AG04450 (cell line): ENCODE results near the gene LZTS3. TPM values are rescaled to one million over a fixed set of nuclear protein-coding genes. Genes with fewer than 3 reads are reported as not detected.

ENCODE experiments used
- CTCF ChIA-PET: fragments of 300-600, 350-600 bp; formaldehyde crosslinking; extraction: SDS; loops from one replicate; lab custom pipeline; 2022; ENCODE audit warnings: antibody characterized with exemption, inconsistent platforms; lab: Charles Lee
- POLR2A ChIA-PET: fragments of 350-600 bp; formaldehyde crosslinking; extraction: SDS; loops from one replicate; lab custom pipeline; 2021; ENCODE audit warnings: antibody characterized with exemption, inconsistent platforms; lab: Yijun Ruan, JAX
- DNase-seq: peaks from one replicate; pipeline ENCODE4 v3.0.0-alpha.2; 2011; ENCODE audit warnings: low read depth, low spot score
- H3K27ac ChIP-seq: one replicate; pipeline ENCODE4 v1.5.1; 2012; ENCODE audit warnings: low read depth, low read length, control low read depth
- H3K27me3 ChIP-seq: one replicate; pipeline ENCODE4 v1.6.0; 2012; ENCODE audit warnings: low read length; ENCODE audit not compliant: control insufficient read depth, insufficient read depth
- H3K4me3 ChIP-seq: 2 replicates; pipeline ENCODE4 v1.5.1; 2011; ENCODE audit warnings: mild to moderate bottlenecking, low read depth, low read length, control low read depth
- H3K9me3 ChIP-seq: 2 replicates; pipeline ENCODE4 v1.5.1; 2012; ENCODE audit warnings: low read length; ENCODE audit not compliant: control insufficient read depth, insufficient read depth
- CTCF ChIP-seq: IDR thresholded peaks from 2 replicates; pipeline ENCODE4 v1.5.1; 2011; ENCODE audit warnings: low read depth, low read length, control low read depth, inconsistent platforms
- polyA plus RNA-seq: library from polyadenylated mRNA; depleted of rRNA; stranded (reverse); fragments of >200 nt; gene quantifications from 2 replicates; pipeline ENCODE4 v1.2.3, GENCODE V29; 2011

The LZTS3 gene
- polyA plus RNA-seq, 1 experiment: 2.0 TPM

GRCh38 chr20:3164043-3164762 lies 9.1 kb downstream of the LZTS3 start:
- no peak overlapping the region for H3K4me3 ChIP-seq
- H3K9me3 ChIP-seq: no peaks in the 10 kb centered on the region
- ChIA-PET POLR2A (interaction anchor here (0.6 kb wide), 1 partner anchor 46 kb away, joined by 3 read pairs; no protein-coding TSS in a partner anchor), CTCF (interaction anchor here (0.7 kb wide), 1 partner anchor 399 kb away, joined by 4 read pairs; no protein-coding TSS in a partner anchor)
- no peak overlapping the region for H3K27ac ChIP-seq
- DNase-seq: no peak
- TF ChIP-seq CTCF: no peak
- peaks cover 11% of the 10 kb centered on the region for H3K27me3 ChIP-seq

- peaks cover 6% of the 10 kb centered on the region for H3K27me3 ChIP-seq
- DNase-seq: no peak
- H3K9me3 ChIP-seq: no peaks in the 10 kb centered on the region
- POLR2A ChIA-PET: interaction anchor here (1.0 kb wide), 1 partner anchor 12 kb away, joined by 3 read pairs; no protein-coding TSS in a partner anchor
- no peak for TF ChIP-seq CTCF
- H3K27ac ChIP-seq: no peak overlapping the region
- CTCF ChIA-PET: interaction anchor here (1.0 kb wide), 1 partner anchor 110 kb away, joined by 3 read pairs; no protein-coding TSS in a partner anchor
- no peak overlapping the region for H3K4me3 ChIP-seq
Observed at GRCh38 chr20:3163099-3164042, 10.0 kb downstream of the LZTS3 start.

GRCh38 chr20:3162080-3162611 lies 11.2 kb downstream of the LZTS3 start:
- no peaks in the 10 kb centered on the region for H3K27me3 ChIP-seq
- CTCF ChIA-PET: interaction anchor here (1.0 kb wide), 1 partner anchor 109 kb away, joined by 3 read pairs; no protein-coding TSS in a partner anchor
- no peak overlapping the region for H3K4me3 ChIP-seq
- no peak overlapping the region for H3K27ac ChIP-seq
- no peak for TF ChIP-seq CTCF
- no peak for DNase-seq
- no peaks in the 10 kb centered on the region for H3K9me3 ChIP-seq
- POLR2A ChIA-PET: interaction anchor here (1.0 kb wide), 1 partner anchor 13 kb away, joined by 3 read pairs; no protein-coding TSS in a partner anchor

GRCh38 chr20:3161316-3162079 lies 11.9 kb downstream of the LZTS3 start:
- ChIA-PET CTCF (no interaction called here), POLR2A (no interaction called here)

More at GRCh38 chr20:3161316-3162079, 11.9 kb downstream of the LZTS3 start:
- no peaks in the 10 kb centered on the region for H3K9me3 ChIP-seq
- TF ChIP-seq CTCF: no peak
- no peak for DNase-seq
- no peak overlapping the region for H3K4me3 ChIP-seq
- H3K27me3 ChIP-seq: no peaks in the 10 kb centered on the region
- H3K27ac ChIP-seq: no peak overlapping the region
